Measurements from ENCODE around the gene FRMD4B.

GRCh38 chr3:69254351-69254750 lies 131.5 kb downstream of the FRMD4B start:
- TF ChIP-seq CTCF (conservative IDR thresholded peaks at IDR 0.05; ENCODE audit: low read length) (no peak), EZH2phosphoT487 (IDR thresholded peaks at IDR 0.05; ENCODE audit: borderline replicate concordance) (no peak)

Measured in Loucy (cell line).